Renal cortex interstitium (tissue), 15 donors: ENCODE results near the gene NKD1. TPM values are rescaled to one million over a fixed set of nuclear protein-coding genes. Genes with fewer than 3 reads are reported as not detected.
"Not testable (repeated sequence)": the region's sequence is repeated elsewhere in the genome, so short reads cannot be mapped to it uniquely, and the experiment has no call there.

ENCODE experiments used
- DNase-seq, 11 donors: peaks; one replicate each; pipeline ENCODE4 v3.0.0-alpha.2; 2013; ENCODE audit warnings: low read depth in 9 of 11, low spot score in 4 of 11; ENCODE audit errors: extremely low read depth in 1 of 11
- long read RNA-seq, 16 experiments: transcript quantifications; one replicate each; lab custom pipeline, GENCODE V29; 2026
- polyA plus RNA-seq, 3 donors: library from polyadenylated mRNA; unstranded; fragments of 120-200 nt; gene quantifications; one replicate each; pipeline ENCODE4 v1.2.1, GENCODE V29; 2013; ENCODE audit not compliant: insufficient read length in 3 of 3

The NKD1 gene
- polyA plus RNA-seq: 10 to 100 TPM; 10.6 to 13.5 (median 11.8) TPM
- long read RNA-seq, donor 1, full-length matches to known transcripts: 1 of 1 reads
- long read RNA-seq, donor 1, partial matches to known transcripts: 0 of 1 reads
- long read RNA-seq, donor 1, other reads (novel, unspliced or antisense): 0 of 1 reads
- long read RNA-seq, donor 2, full-length matches to known transcripts: 4 of 4 reads
- long read RNA-seq, donor 2, partial matches to known transcripts: 0 of 4 reads
- long read RNA-seq, donor 2, other reads (novel, unspliced or antisense): 0 of 4 reads
- long read RNA-seq, donor 3, full-length matches to known transcripts: 7 of 7 reads
- long read RNA-seq, donor 3, partial matches to known transcripts: 0 of 7 reads
- long read RNA-seq, donor 3, other reads (novel, unspliced or antisense): 0 of 7 reads
- long read RNA-seq, donor 4, partial matches to known transcripts: 0 of 2 reads
- long read RNA-seq, donor 4, other reads (novel, unspliced or antisense): 0 of 2 reads
- long read RNA-seq, donor 5: 0 reads
- long read RNA-seq, donor 6, full-length matches to known transcripts: 2 of 2 reads
- long read RNA-seq, donor 6, partial matches to known transcripts: 0 of 2 reads
- long read RNA-seq, donor 6, other reads (novel, unspliced or antisense): 0 of 2 reads
- long read RNA-seq, donor 7, full-length matches to known transcripts: 5 of 5 reads
- long read RNA-seq, donor 7, partial matches to known transcripts: 0 of 5 reads
- long read RNA-seq, donor 7, other reads (novel, unspliced or antisense): 0 of 5 reads
- long read RNA-seq, donor 8: 0 reads
- long read RNA-seq, donor 9, full-length matches to known transcripts: 8 of 8 reads
- long read RNA-seq, donor 9, partial matches to known transcripts: 0 of 8 reads
- long read RNA-seq, donor 9, other reads (novel, unspliced or antisense): 0 of 8 reads
- long read RNA-seq, donor 10, full-length matches to known transcripts: 2 of 2 reads
- long read RNA-seq, donor 10, partial matches to known transcripts: 0 of 2 reads
- long read RNA-seq, donor 10, other reads (novel, unspliced or antisense): 0 of 2 reads
- long read RNA-seq, donor 11, full-length matches to known transcripts: 4 of 4 reads
- long read RNA-seq, donor 11, partial matches to known transcripts: 0 of 4 reads
- long read RNA-seq, donor 11, other reads (novel, unspliced or antisense): 0 of 4 reads
- long read RNA-seq, donor 12: 0 reads
- long read RNA-seq, donor 13: 0 reads
- long read RNA-seq, donor 14, full-length matches to known transcripts: 3 of 3 reads
- long read RNA-seq, donor 14, partial matches to known transcripts: 0 of 3 reads
- long read RNA-seq, donor 14, other reads (novel, unspliced or antisense): 0 of 3 reads
- long read RNA-seq, donor 15, full-length matches to known transcripts: 2 of 2 reads
- long read RNA-seq, donor 15, partial matches to known transcripts: 0 of 2 reads
- long read RNA-seq, donor 15, other reads (novel, unspliced or antisense): 0 of 2 reads
- long read RNA-seq, donor 16, full-length matches to known transcripts: 6 of 6 reads
- long read RNA-seq, donor 16, partial matches to known transcripts: 0 of 6 reads
- long read RNA-seq, donor 16, other reads (novel, unspliced or antisense): 0 of 6 reads

DNA sequence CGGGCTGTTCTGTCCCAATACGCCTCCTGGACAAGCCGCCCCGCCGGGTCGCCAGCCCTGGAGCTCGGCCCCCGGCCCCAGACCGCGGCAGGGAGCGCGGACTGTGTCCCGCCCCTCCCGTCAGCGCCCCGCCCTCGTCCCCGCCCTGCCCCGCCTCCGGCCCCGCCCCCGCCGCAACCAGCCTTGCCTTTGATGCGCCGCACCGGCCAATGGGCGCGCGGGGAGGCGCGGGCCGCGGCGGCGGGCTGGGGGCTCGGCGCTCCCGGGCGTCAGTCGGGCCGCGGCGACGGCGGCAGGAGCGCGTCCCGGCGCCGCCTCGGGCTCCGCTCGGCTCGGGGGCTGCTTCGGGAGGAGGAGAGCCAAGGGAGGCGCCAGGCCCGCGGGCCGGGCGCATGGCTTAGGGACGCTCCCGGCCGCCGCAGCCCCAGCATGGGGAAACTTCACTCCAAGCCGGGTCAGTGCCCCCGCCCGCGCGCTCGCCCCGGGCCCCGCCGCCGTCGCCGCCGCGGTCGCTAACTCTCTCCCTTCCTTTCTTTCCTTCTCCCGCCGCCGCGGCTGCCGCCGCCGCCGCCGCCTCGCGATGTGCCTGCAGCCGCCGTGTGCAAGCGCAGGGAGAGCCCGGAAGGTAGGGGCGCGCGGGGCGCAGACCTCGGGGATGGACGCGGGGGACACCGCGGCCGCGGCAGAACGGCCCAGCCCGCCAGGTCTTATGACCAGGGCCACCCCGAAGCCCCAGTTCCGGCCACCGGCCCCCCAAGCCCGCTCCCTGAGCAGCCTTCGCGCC, at the start of gene NKD1:
TSS of gene NKD1 (plus strand) at position 272 of the 784 bp plus-strand sequence. CDS start at position 430, 158 bp downstream.
- DNase-seq: peak in 8 of 11 donors; percentile 43 to 79 (median 68)

DNA sequence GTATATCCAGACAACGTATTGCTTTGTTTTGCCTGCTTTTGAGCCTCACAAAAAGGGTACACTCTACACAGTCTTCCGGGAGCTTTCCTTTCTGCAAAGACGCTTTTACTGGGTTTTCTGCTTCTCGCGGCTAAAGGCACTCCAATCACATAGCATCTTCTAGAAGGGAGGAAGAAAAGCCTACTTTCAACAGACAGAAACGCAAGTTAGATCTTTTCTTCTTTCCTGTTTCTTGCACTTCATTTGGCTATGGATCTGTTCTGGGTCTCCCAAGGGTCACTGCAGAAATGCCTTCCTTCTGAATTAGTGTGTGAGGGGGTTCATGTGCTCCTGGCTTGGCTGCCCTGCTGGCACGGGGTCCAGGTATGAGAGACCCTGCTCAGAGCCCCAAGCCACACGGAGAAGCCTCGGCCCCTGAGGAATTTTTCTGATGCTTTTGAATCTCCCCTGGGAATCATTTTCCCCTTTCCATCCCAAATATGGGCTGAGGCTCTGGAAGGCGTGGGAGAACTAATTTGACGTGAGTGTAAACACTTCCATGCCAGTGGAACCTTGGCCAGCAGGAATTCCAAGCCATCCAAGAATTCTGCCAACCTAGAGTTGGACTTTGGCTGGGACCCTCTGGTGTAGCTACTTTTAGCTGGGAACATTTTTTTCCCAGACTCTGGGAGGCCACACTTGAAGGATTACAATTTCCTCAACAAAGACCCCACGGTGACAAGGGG, 49.6 kb upstream of the NKD1 start:
- DNase-seq: peak in 1 of 11 donors; percentile 17

GRCh38 chr16:50499254-50499653, 48.9 kb upstream of the NKD1 start:
- no peak for DNase-seq

DNA sequence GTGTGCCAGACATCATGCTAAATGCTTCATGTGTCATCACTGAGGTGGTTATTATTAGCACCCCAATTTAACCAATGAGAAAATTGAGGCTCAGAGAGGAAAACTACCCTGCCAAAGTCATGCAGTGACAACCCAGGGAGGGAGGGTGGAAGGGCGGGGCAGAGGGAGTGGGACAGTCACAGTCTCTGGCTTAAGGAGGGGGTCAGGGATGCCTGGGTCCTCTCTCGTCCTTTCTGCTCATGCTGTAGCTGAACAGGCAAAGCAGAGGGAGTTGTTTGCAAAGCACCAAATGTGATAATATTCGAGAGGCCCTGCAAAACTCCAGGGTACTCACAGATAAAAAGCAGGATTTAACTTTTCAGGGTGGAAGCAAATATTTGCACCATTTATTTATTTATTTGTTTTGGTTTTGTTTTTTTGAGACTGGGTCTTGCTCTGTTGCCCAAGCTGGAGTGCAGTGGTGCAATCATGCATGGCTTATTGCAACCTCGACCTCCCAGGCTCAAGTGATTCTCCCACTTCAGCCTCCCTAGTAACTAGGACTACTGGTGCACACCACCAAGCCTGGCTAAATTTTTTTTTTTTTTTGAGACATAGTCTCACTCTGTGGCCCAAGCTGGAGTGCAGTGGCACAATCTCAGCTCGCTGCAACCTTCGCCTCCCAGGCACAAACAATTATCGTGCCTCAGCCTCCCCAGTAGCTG, 47.9 kb upstream of the NKD1 start:
- DNase-seq: no peak

DNA sequence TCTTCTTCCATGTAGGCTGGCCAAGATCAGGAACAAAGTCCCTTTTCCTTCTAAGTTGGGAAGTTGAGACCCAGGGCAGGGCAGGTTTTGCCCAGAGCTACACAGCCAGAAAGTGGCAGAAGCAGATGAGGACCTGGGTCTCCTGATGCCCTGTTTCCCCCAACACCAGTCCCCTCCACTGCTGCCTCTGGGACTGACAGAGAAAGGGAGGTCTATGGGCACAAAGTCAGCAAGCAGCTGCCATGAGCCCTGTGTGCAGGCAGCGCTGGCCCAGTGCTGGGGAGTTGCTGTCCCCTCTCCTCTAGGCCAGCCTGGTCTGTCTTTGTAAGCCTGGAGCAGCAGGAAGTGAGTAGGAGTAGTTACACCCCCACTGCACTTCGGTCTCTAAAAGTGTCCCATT, 46.9 kb upstream of the NKD1 start:
- no peak for DNase-seq

DNA sequence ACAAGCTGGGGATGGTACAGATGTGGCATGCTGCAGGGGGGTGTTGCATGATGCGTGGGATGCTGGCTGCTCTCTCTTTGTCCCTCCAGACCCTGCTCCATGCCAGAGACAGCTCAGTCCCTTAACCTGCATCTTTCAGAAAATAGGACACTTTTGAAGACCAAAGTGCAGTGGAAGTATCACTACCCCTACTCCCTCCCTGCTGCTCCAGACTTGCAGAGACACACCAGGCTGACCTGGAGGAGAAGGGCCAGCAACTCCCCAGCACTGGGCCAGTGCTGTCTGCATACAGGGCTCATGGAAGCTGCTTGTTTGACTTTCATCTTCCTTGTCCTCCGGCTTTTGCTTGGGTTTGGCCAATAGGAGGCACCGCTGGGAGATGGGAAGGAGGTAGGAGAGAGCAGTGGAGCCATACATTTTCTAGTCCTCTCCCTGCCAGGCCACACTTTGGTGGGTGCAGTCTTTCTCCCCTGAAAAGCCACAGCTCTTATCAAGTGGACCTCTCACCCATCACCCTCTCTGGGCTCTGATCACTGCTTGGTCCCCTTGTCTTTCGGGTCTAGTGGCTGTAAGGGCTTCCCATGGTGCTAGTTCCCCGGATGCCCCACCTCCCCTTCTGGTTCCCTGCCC, 46.1 kb upstream of the NKD1 start:
- DNase-seq: no peak

GRCh38 chr16:50502616-50503011, 45.6 kb upstream of the NKD1 start:
- DNase-seq: no peak

- not testable (repeated sequence) for DNase-seq
Observed at GRCh38 chr16:50503868-50504531, 44.2 kb upstream of the NKD1 start.

- DNase-seq: no peak
Observed at GRCh38 chr16:50505115-50505514, 43.1 kb upstream of the NKD1 start.

- peak in 1 of 11 donors; percentile 14 for DNase-seq
Observed at GRCh38 chr16:50505714-50506542, 42.3 kb upstream of the NKD1 start.

- DNase-seq: no peak
Observed at GRCh38 chr16:50506543-50506937, 41.7 kb upstream of the NKD1 start.

DNA sequence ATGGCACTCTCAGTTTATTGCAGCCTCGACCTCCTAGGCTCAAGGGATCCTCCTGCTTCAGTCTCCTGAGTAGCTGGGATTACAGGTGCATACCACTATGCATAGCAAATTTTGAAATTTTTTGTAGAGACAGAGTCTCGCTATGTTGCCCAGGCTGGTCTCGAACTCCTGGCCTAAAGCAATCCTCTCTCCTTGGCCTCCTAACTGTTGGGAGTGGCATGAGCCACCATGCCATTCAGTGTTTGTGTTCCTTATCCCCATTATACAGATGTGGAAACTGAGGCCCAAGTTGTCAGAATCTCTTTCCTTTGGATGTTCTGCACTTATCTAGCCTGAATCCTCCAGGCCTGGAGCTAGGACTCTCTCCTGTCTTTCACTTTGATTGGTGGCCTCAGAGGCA, 40.8 kb upstream of the NKD1 start:
- DNase-seq: no peak

DNA sequence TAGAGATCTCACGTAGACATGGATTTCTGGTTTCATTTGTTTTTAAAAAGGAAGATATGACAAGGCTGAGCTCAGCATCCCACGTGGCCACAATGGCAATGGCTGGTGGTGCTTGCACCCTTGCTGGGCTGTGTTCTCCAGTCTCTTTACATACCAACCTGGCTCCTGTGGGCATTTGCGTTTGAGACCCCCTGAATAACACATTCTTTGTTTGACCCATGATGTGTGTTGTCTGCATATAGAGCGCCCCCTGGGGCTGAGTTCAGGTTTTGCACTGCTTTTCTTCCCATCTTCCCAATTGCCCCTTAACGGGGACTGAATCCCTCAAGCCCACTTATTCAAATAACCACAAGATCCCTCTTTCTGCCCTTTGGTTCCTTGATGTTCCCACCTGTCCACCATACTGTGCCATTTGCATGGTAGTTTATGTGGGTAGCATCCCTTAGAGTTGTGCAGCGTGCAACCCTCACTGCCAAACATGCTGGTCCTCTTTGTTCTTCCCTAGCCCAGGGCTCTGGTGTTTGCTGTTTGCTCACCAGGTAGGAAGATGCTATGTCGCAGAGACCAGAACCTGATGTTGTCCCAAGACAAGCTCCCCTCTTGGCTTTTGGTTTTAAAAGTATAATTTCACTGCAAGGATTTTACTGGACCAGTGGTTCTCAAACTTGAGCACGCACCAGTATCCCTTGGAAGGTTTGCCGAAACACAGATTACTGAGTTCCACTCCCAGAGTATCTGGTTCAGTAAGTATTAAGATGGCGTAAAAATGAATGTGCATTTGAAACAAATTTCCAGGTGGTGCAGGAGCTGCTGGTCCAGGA, 38.5 kb upstream of the NKD1 start:
- DNase-seq: no peak

GRCh38 chr16:50515218-50515617, 33.0 kb upstream of the NKD1 start:
- no peak for DNase-seq
